HG02973 (cell line): ENCODE data around the gene SUGP1.
A peak's percentile ranks its signal among the peaks of the same experiment; 100 is the strongest.

ENCODE experiments used
- ATAC-seq: cut with Tn5 transposase; IDR thresholded peaks from one replicate; pipeline ENCODE4 v1.9.1; 2021; ENCODE audit warnings: moderate library complexity; ENCODE audit not compliant: unreplicated experiment

SUGP1 gene

GRCh38 chr19:19342086-19343015, 22.0 kb upstream of the SUGP1 start:
- no peak for ATAC-seq

GRCh38 chr19:19341026-19341425, 20.7 kb upstream of the SUGP1 start:
- no peak for ATAC-seq

- ATAC-seq, result no peak
Observed at GRCh38 chr19:19338082-19338481, 17.8 kb upstream of the SUGP1 start.

GRCh38 chr19:19337120-19337519, 16.8 kb upstream of the SUGP1 start:
- no peak for ATAC-seq

GRCh38 chr19:19336597-19336996, 16.3 kb upstream of the SUGP1 start:
- ATAC-seq, result no peak

GRCh38 chr19:19335408-19336158, 15.3 kb upstream of the SUGP1 start:
- no peak for ATAC-seq

- no peak for ATAC-seq
Observed at GRCh38 chr19:19334989-19335344, 14.7 kb upstream of the SUGP1 start.

GRCh38 chr19:19334063-19334988, 14.0 kb upstream of the SUGP1 start:
- no peak for ATAC-seq

GRCh38 chr19:19329126-19329525, 8.8 kb upstream of the SUGP1 start:
- no peak for ATAC-seq

- ATAC-seq, result no peak
Observed at GRCh38 chr19:19327672-19328071, 7.4 kb upstream of the SUGP1 start.

GRCh38 chr19:19324059-19324770, 3.9 kb upstream of the SUGP1 start:
- ATAC-seq, result no peak

- ATAC-seq, result peak; percentile 2
Observed at GRCh38 chr19:19321141-19321577, 850 bp upstream of the SUGP1 start.

- ATAC-seq, result no peak
Observed at GRCh38 chr19:19319732-19320360, 463 bp downstream of the SUGP1 start.

- ATAC-seq, result no peak
Observed at GRCh38 chr19:19316082-19316481, 4.2 kb downstream of the SUGP1 start.

GRCh38 chr19:19315444-19315843, 4.9 kb downstream of the SUGP1 start:
- no peak for ATAC-seq

GRCh38 chr19:19308373-19308772, 11.9 kb downstream of the SUGP1 start:
- ATAC-seq, result no peak

- no peak for ATAC-seq
Observed at GRCh38 chr19:19306191-19306590, 14.1 kb downstream of the SUGP1 start.

GRCh38 chr19:19305696-19306095, 14.6 kb downstream of the SUGP1 start:
- no peak for ATAC-seq

GRCh38 chr19:19305066-19305465, 15.2 kb downstream of the SUGP1 start:
- no peak for ATAC-seq
